Measurements from ENCODE around the gene RPL13A.

RPL13A gene

DNA sequence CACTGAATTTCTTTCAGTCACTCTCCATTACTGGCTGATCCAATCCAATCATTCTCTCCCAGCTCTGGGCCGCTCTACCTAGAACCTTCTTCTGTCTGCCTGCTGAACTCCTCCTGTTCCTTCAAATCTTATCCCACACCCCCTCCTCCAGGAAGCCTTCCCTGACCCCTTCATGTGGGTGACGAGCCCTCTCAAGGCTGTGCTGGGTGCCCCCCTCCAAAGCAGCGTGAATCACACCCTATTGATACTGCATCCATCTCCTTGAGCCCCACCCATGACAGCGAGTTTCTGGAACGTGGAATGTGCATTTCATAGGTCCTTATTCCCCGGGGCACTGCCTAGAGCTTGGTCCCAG lies 39.0 kb upstream of the RPL13A start:
- H3K4me3 ChIP-seq (replicated peaks; ENCODE audit: low read depth, low read length), result no peak overlapping the region
- TF ChIP-seq, protein P1, sequence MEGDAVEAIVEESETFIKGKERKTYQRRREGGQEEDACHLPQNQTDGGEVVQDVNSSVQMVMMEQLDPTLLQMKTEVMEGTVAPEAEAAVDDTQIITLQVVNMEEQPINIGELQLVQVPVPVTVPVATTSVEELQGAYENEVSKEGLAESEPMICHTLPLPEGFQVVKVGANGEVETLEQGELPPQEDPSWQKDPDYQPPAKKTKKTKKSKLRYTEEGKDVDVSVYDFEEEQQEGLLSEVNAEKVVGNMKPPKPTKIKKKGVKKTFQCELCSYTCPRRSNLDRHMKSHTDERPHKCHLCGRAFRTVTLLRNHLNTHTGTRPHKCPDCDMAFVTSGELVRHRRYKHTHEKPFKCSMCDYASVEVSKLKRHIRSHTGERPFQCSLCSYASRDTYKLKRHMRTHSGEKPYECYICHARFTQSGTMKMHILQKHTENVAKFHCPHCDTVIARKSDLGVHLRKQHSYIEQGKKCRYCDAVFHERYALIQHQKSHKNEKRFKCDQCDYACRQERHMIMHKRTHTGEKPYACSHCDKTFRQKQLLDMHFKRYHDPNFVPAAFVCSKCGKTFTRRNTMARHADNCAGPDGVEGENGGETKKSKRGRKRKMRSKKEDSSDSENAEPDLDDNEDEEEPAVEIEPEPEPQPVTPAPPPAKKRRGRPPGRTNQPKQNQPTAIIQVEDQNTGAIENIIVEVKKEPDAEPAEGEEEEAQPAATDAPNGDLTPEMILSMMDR (IDR thresholded peaks at IDR 0.05; ENCODE audit: low read depth, low read length, missing control alignments), result no peak
- DNase-seq (ENCODE audit: extremely low read depth, low read depth), result no peak

DNA sequence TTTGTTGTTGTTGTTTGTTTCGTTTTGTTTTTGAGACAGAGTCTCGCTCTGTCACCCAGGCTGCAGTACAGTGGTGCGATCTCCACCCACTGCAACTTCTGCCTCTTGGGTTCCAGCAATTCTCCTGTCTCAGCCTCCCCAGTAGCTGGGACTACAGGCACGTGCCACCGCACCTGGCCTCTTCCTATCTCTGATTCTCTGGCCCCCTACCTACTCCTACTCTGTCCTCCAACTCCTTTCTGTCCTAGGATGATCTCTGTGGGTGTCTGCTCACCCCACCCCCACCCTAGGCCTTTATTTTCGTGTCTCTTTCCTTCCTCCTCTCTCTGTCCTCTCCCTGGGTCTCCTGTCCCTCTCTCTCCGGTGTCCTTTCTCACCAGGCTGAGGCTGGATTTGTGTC lies 37.0 kb upstream of the RPL13A start:
- TF ChIP-seq, protein P1 (IDR thresholded peaks at IDR 0.05; ENCODE audit: low read depth, low read length, missing control alignments), result no peak
- no peak for DNase-seq (ENCODE audit: extremely low read depth, low read depth)
- H3K4me3 ChIP-seq (replicated peaks; ENCODE audit: low read depth, low read length), result peak overlapping the region; percentile 95

DNA sequence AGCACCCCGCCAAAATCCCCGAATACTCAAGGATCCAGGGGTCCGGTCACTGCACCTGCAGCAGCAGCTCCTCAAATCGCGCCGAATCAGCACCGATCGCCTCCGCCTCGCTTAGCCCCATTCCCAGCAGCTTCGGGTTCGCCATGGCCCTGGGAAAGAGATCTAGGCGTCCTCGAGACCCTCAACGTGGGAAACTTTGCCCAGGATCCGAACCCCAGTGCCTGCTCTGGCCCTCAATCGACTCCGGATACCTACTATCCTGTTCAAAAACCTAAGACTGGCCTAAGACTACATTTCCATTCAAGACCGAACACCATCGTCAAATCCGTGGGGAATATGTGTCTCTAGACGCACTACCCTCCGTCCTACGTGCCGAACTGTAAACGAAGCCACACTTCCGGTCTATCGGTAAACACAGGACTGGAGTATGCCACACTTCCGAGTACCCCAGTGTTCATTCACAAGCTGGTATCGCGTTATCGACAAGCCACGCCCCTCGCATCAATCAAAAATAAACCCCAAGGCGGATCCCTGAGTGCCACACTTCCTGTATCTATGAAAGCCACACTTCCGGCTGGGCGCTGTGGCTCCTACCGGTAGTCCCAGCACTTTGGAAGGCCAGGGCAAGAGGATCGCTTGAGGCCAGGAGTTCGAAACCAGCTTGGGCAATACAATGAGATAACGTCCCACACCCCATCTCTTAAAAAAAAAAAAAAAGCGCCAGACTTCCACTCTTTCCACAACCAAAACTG lies 35.8 kb upstream of the RPL13A start, which contains the start of gene PIH1D1:
Gene PIH1D1 (minus strand): TSS at position 385 of the 752 bp plus-strand sequence. CDS start 240 bp downstream, at position 145.
- TF ChIP-seq, protein P1 (IDR thresholded peaks at IDR 0.05; ENCODE audit: low read depth, low read length, missing control alignments), result no peak
- peak; percentile 100 for DNase-seq (ENCODE audit: extremely low read depth, low read depth)
- H3K4me3 ChIP-seq (replicated peaks; ENCODE audit: low read depth, low read length), result peak within 1 kb of the TSS; percentile 95

DNA sequence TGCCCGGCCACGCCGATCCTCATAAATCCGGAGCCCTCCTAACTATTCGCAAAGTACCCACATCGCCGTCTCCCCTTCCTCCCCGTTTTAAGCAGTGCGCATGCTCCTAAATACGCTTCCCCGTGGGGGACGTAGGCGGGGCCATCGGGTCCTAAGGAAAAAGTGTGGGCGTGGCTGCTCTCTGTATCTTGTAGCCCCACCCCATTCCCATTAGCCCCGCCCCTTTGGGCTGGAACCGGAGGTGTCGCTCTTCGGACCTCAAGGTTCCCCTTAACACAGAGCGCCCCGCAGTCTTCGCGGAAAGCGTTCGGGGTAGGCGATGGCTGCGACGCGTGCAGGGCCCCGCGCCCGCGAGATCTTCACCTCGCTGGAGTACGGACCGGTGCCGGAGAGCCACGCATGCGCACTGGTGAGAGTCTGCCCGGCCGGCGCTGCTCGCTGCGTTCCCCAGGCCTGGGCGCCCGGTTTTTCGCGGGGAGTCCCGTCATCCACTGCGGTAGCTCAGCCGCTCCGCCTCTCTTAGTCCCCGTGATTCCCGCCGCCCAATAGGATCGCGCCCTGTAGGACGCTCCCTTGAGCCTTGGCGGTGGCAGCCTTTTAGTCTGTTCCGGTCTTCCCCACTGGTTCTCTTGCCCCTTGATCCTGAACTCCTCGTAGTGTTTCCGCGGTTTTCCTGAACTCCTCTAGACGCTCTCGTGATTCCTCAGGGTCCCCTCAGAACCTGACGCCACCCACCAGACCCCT lies 34.2 kb upstream of the RPL13A start, which contains the start of gene ALDH16A1:
Gene ALDH16A1 (plus strand): TSS at position 213 of the 744 bp plus-strand sequence. CDS start 107 bp downstream, at position 320.
- peak within 1 kb of the TSS; percentile 62 for H3K4me3 ChIP-seq (replicated peaks; ENCODE audit: low read depth, low read length)
- TF ChIP-seq, protein P1 (IDR thresholded peaks at IDR 0.05; ENCODE audit: low read depth, low read length, missing control alignments), result no peak
- DNase-seq (ENCODE audit: extremely low read depth, low read depth), result peak; percentile 93

DNA sequence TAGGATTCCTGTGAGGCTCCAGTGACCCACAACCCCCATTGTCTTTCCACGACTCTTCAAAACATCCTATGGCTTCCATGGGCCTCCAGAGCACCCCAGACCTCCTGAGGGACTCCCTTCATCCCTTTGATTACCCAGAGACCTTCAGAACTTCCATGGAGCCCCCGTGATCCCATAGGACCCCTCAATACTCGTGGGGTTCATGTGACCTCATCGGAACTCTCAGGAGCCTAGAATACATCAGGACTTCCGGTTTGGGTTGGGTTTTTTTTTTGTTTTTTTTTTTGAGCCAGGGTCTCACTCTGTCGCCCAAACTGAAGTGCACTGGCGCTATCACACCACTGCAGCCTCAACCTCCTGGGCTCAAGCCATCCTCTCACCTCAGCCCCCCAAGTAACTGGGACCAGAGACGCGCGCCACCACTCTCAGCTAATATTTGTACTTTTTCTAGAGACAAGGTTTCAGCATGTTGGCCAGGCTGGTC lies 33.6 kb upstream of the RPL13A start:
- TF ChIP-seq, protein P1 (IDR thresholded peaks at IDR 0.05; ENCODE audit: low read depth, low read length, missing control alignments), result no peak
- H3K4me3 ChIP-seq (replicated peaks; ENCODE audit: low read depth, low read length), result peak overlapping the region; percentile 62
- DNase-seq (ENCODE audit: extremely low read depth, low read depth), result no peak

DNA sequence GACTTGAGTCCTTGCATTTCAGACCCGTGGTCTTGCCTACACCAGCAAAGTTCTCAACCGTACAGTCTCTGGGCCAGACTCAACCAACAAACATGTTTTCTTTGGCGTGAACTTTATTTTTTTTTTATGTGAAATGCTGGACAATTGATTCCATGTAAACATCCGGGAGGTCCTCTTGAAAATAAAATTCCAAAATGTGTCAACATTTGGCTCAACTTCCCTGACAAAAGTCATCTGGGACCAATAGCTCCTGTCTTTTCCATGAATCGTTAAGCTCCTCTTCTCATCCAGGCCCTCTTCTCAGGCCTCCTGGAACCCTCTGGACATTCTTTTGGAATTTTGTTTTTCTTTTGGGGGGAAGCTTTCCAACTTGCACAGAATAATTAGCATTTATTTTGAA lies 31.6 kb upstream of the RPL13A start:
- TF ChIP-seq, protein P1 (IDR thresholded peaks at IDR 0.05; ENCODE audit: low read depth, low read length, missing control alignments), result no peak
- no peak for DNase-seq (ENCODE audit: extremely low read depth, low read depth)
- no peak overlapping the region for H3K4me3 ChIP-seq (replicated peaks; ENCODE audit: low read depth, low read length)

All from HFF-Myc (cell line).